ENCODE results near the gene HS2ST1. TPM values are rescaled to one million over a fixed set of nuclear protein-coding genes. Genes with fewer than 3 reads are reported as not detected.

Gene HS2ST1
- total and polyA plus RNA-seq, 2 experiments from 2014 or later, result 6.7 to 17.1 TPM

DNA sequence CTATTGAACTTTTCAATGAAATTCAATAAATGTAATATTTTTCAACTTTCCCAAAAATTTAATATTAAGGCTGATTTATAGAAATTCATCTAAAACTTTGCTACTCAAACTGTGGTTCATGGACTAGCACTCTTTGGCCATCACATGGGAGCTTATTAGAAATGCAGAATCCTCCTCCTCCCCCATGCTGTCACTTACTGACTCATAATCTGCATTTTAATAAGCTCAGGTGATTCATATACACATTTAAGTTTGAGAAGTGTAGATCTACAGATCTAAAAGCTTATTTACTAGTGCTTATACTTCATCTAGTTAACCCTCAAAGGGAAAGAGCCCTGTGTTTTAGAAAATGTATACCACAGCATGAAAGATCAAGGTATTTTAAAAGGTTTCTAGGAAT lies 84.3 kb downstream of the HS2ST1 start:
- Histone ChIP-seq H3F3A (replicated peaks; ENCODE audit: low read depth) (no peaks in the 10 kb centered on the region), H3K4me1 (ENCODE audit: insufficient read depth) (peaks cover 24% of the 10 kb centered on the region; the same call in 1 of the 2 replicates), H3K79me2 (replicated peaks; ENCODE audit: insufficient read depth) (peaks cover 54% of the 10 kb centered on the region), H2AFZ (no peak overlapping the region), H3K36me3 (ENCODE audit: insufficient read depth) (no peaks in the 10 kb centered on the region), H3K27me3 (ENCODE audit: insufficient read depth) (no peaks in the 10 kb centered on the region), H3K27ac (ENCODE audit: low read depth) (no peak overlapping the region), H3K4me2 (no peak overlapping the region), H3K4me3 (no peak overlapping the region), H4K20me1 (replicated peaks; ENCODE audit: insufficient read depth) (peaks cover 6% of the 10 kb centered on the region; the same call in 1 of the 2 replicates), H3K9me2 (ENCODE audit: insufficient read depth) (no peaks in the 10 kb centered on the region)
- no peaks in the 10 kb centered on the region for H3K27me3 Mint-ChIP-seq (ENCODE audit: insufficient read depth, low read depth, poor library complexity)
- ATAC-seq (no peak), DNase-seq (ENCODE audit: low spot score) (no peak)
- H3K4me3 Mint-ChIP-seq, result no peak overlapping the region
- H3K36me3 Mint-ChIP-seq (ENCODE audit: low read depth), result no peaks in the 10 kb centered on the region; the same call in 2 of the 3 replicates
- no peak overlapping the region for H3K27ac Mint-ChIP-seq
- TF ChIP-seq NANOG (IDR thresholded peaks at IDR 0.05; ENCODE audit: borderline replicate concordance), result no peak
- H3K4me1 Mint-ChIP-seq, result peaks cover 37% of the 10 kb centered on the region; the same call in 2 of the 3 replicates
- no peaks in the 10 kb centered on the region; the same call in 2 of the 3 replicates for H3K9me3 Mint-ChIP-seq

DNA sequence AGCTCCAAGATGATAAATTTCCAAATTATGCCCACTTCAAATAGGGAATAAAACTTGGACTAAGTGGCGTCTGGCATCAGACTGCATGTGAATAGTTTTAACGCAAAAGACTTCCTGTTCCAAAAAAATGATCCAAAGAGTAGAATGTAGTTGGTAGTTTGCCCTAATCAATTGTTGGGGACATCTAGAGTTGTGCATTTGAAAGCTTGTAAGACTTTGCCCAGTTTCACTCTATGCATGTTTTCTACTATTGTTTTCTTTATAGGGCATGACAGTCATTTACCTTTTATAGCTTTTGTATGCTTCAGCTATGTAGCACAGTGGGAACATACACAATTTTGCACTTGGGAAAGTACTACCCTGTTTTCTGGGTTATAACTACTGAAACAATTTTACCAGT lies 86.0 kb downstream of the HS2ST1 start:
- H3K79me2 ChIP-seq (replicated peaks; ENCODE audit: insufficient read depth), result peaks cover 37% of the 10 kb centered on the region
- H3K27ac Mint-ChIP-seq, result no peak overlapping the region
- TF ChIP-seq, protein P1, sequence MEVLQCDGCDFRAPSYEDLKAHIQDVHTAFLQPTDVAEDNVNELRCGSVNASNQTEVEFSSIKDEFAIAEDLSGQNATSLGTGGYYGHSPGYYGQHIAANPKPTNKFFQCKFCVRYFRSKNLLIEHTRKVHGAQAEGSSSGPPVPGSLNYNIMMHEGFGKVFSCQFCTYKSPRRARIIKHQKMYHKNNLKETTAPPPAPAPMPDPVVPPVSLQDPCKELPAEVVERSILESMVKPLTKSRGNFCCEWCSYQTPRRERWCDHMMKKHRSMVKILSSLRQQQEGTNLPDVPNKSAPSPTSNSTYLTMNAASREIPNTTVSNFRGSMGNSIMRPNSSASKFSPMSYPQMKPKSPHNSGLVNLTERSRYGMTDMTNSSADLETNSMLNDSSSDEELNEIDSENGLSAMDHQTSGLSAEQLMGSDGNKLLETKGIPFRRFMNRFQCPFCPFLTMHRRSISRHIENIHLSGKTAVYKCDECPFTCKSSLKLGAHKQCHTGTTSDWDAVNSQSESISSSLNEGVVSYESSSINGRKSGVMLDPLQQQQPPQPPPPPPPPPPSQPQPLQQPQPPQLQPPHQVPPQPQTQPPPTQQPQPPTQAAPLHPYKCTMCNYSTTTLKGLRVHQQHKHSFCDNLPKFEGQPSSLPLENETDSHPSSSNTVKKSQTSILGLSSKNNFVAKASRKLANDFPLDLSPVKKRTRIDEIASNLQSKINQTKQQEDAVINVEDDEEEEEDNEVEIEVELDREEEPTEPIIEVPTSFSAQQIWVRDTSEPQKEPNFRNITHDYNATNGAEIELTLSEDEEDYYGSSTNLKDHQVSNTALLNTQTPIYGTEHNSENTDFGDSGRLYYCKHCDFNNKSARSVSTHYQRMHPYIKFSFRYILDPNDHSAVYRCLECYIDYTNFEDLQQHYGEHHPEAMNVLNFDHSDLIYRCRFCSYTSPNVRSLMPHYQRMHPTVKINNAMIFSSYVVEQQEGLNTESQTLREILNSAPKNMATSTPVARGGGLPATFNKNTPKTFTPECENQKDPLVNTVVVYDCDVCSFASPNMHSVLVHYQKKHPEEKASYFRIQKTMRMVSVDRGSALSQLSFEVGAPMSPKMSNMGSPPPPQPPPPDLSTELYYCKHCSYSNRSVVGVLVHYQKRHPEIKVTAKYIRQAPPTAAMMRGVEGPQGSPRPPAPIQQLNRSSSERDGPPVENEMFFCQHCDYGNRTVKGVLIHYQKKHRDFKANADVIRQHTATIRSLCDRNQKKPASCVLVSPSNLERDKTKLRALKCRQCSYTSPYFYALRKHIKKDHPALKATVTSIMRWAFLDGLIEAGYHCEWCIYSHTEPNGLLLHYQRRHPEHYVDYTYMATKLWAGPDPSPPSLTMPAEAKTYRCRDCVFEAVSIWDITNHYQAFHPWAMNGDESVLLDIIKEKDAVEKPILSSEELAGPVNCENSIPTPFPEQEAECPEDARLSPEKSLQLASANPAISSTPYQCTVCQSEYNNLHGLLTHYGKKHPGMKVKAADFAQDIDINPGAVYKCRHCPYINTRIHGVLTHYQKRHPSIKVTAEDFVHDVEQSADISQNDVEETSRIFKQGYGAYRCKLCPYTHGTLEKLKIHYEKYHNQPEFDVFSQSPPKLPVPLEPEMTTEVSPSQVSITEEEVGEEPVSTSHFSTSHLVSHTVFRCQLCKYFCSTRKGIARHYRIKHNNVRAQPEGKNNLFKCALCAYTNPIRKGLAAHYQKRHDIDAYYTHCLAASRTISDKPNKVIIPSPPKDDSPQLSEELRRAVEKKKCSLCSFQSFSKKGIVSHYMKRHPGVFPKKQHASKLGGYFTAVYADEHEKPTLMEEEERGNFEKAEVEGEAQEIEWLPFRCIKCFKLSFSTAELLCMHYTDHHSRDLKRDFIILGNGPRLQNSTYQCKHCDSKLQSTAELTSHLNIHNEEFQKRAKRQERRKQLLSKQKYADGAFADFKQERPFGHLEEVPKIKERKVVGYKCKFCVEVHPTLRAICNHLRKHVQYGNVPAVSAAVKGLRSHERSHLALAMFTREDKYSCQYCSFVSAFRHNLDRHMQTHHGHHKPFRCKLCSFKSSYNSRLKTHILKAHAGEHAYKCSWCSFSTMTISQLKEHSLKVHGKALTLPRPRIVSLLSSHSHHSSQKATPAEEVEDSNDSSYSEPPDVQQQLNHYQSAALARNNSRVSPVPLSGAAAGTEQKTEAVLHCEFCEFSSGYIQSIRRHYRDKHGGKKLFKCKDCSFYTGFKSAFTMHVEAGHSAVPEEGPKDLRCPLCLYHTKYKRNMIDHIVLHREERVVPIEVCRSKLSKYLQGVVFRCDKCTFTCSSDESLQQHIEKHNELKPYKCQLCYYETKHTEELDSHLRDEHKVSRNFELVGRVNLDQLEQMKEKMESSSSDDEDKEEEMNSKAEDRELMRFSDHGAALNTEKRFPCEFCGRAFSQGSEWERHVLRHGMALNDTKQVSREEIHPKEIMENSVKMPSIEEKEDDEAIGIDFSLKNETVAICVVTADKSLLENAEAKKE (CRISPR knock-in tag; IDR thresholded peaks at IDR 0.05), result no peak
- TF ChIP-seq, protein P2, sequence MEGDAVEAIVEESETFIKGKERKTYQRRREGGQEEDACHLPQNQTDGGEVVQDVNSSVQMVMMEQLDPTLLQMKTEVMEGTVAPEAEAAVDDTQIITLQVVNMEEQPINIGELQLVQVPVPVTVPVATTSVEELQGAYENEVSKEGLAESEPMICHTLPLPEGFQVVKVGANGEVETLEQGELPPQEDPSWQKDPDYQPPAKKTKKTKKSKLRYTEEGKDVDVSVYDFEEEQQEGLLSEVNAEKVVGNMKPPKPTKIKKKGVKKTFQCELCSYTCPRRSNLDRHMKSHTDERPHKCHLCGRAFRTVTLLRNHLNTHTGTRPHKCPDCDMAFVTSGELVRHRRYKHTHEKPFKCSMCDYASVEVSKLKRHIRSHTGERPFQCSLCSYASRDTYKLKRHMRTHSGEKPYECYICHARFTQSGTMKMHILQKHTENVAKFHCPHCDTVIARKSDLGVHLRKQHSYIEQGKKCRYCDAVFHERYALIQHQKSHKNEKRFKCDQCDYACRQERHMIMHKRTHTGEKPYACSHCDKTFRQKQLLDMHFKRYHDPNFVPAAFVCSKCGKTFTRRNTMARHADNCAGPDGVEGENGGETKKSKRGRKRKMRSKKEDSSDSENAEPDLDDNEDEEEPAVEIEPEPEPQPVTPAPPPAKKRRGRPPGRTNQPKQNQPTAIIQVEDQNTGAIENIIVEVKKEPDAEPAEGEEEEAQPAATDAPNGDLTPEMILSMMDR (conservative IDR thresholded peaks at IDR 0.05; ENCODE audit: low read depth in 2 of 2), result no peak
- TF ChIP-seq EZH2phosphoT487 (IDR thresholded peaks at IDR 0.05; ENCODE audit: unreplicated experiment) (no peak), STAT1 (IDR thresholded peaks at IDR 0.05; ENCODE audit: unreplicated experiment) (no peak), NANOG (IDR thresholded peaks at IDR 0.05; ENCODE audit: borderline replicate concordance) (no peak), POLR2AphosphoS5 (IDR thresholded peaks at IDR 0.05; ENCODE audit: low read depth) (no peak), EZH2 (IDR thresholded peaks at IDR 0.05; ENCODE audit: low read depth, unreplicated experiment) (no peak), JUNB (IDR thresholded peaks at IDR 0.05; ENCODE audit: unreplicated experiment) (no peak), CREB1 (CRISPR knock-in tag; IDR thresholded peaks at IDR 0.05; ENCODE audit: low read depth) (no peak), ZNF331 (CRISPR knock-in tag; IDR thresholded peaks at IDR 0.05; ENCODE audit: low read depth) (no peak), ZNF114 (CRISPR knock-in tag; IDR thresholded peaks at IDR 0.05) (no peak)
- TF ChIP-seq, protein P3, sequence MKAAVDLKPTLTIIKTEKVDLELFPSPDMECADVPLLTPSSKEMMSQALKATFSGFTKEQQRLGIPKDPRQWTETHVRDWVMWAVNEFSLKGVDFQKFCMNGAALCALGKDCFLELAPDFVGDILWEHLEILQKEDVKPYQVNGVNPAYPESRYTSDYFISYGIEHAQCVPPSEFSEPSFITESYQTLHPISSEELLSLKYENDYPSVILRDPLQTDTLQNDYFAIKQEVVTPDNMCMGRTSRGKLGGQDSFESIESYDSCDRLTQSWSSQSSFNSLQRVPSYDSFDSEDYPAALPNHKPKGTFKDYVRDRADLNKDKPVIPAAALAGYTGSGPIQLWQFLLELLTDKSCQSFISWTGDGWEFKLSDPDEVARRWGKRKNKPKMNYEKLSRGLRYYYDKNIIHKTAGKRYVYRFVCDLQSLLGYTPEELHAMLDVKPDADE (IDR thresholded peaks at IDR 0.05), result no peak

More for the DNA sequence above, 86.0 kb downstream of the HS2ST1 start:
- no peak for DNase-seq (ENCODE audit: low spot score)
- no peaks in the 10 kb centered on the region; the same call in 2 of the 3 replicates for H3K9me3 Mint-ChIP-seq
- no peak overlapping the region for H3K4me3 Mint-ChIP-seq
- no peak for ATAC-seq
- no peaks in the 10 kb centered on the region for H3K27me3 Mint-ChIP-seq (ENCODE audit: insufficient read depth, low read depth, poor library complexity)
- no peak overlapping the region for H2AFZ ChIP-seq
- peaks cover 6% of the 10 kb centered on the region; the same call in 1 of the 2 replicates for H4K20me1 ChIP-seq (replicated peaks; ENCODE audit: insufficient read depth)
- peaks cover 24% of the 10 kb centered on the region; the same call in 1 of the 2 replicates for H3K4me1 ChIP-seq (ENCODE audit: insufficient read depth)
- no peak overlapping the region for H3K4me2 ChIP-seq
- H3K9me2 ChIP-seq (ENCODE audit: insufficient read depth), result no peaks in the 10 kb centered on the region
- H3F3A ChIP-seq (replicated peaks; ENCODE audit: low read depth), result no peaks in the 10 kb centered on the region
- no peaks in the 10 kb centered on the region for H3K36me3 ChIP-seq (ENCODE audit: insufficient read depth)
- H3K4me1 Mint-ChIP-seq, result peaks cover 31% of the 10 kb centered on the region; the same call in 2 of the 3 replicates
- H3K27me3 ChIP-seq (ENCODE audit: insufficient read depth), result no peaks in the 10 kb centered on the region
- no peak overlapping the region for H3K4me3 ChIP-seq
- H3K27ac ChIP-seq (ENCODE audit: low read depth), result no peak overlapping the region
- H3K36me3 Mint-ChIP-seq (ENCODE audit: low read depth), result no peaks in the 10 kb centered on the region; the same call in 2 of the 3 replicates
